Left lung (tissue), 10 donors: ENCODE data around the gene RALBP1. TPM values are rescaled to one million over a fixed set of nuclear protein-coding genes. Genes with fewer than 3 reads are reported as not detected.

Experiments used
- ATAC-seq: fragments of 200-7000 bp; cut with Tn5 transposase; one replicate; pipeline ENCODE4 v1.9.1; 2020; ENCODE audit warnings: moderate library complexity
- DNase-seq, 4 donors: peaks; one replicate each; pipeline ENCODE4 v3.0.0-alpha.2; 2013 to 2020
- H3K27ac ChIP-seq, 2 donors: fragments of 200-600 bp; sonication (generic) in 1 of 2; one replicate each; pipeline versions ENCODE4 v1.5.0 to v1.8.0; 2020 to 2021
- H3K27me3 ChIP-seq, 2 donors: fragments of 200-600 bp; sonication (generic) in 1 of 2; one replicate each; pipeline versions ENCODE4 v1.5.0 to v1.8.0; 2020 to 2021
- H3K36me3 ChIP-seq, 2 donors: fragments of 200-600 bp; sonication (generic) in 1 of 2; one replicate each; pipeline versions ENCODE4 v1.5.0 to v1.8.0; 2020 to 2021
- H3K4me1 ChIP-seq, 2 donors: fragments of 200-600 bp; one replicate each; pipeline ENCODE4 v1.8.0; 2021
- H3K4me3 ChIP-seq, 2 donors: fragments of 200-600 bp; sonication (generic) in 1 of 2; one replicate each; pipeline versions ENCODE4 v1.5.0 to v1.8.0; 2020 to 2021; ENCODE audit warnings: mild to moderate bottlenecking in 1 of 2
- H3K9me3 ChIP-seq, 2 donors: fragments of 200-600 bp; sonication (generic) in 1 of 2; one replicate each; pipeline versions ENCODE4 v1.5.0 to v1.8.0; 2020 to 2021
- CTCF ChIP-seq, 2 donors: fragments of 200-600 bp; sonication (generic) in 1 of 2; IDR thresholded peaks; one replicate each; pipeline versions ENCODE4 v1.5.0 to v1.8.0; 2021; ENCODE audit warnings: antibody characterized with exemption in 2 of 2
- intact Hi-C, 2 donors: fragments of 100-400 bp; cut with DNase I; formaldehyde crosslinking; loops; one replicate each; pipeline versions ENCODE4 v1.11.2 to v1.14.2; 2022
- polyA plus RNA-seq, 6 donors: library from polyadenylated mRNA; unstranded; fragments of 120-200 nt; gene quantifications; one replicate each; pipeline ENCODE4 v1.2.1, GENCODE V29; 2013; ENCODE audit not compliant: insufficient read length in 6 of 6
- total RNA-seq, 2 donors: library from RNA; stranded (reverse); fragmentation: NEBNext Ultra II Directional; extraction: Animal tissue kit (Norgen Biotek cat#: 25700); gene quantifications; one replicate each; pipeline ENCODE4 v1.2.1, GENCODE V29; 2021
- donor health status: DM: no; HTN: yes; CAD: no.
- donor health status: DM: no; HTN: no; CAD: no.

The RALBP1 gene
- total and polyA plus RNA-seq, 8 donors = 46.5 to 53.0 (median 49.9) TPM

- Histone ChIP-seq H3K9me3 (no peaks in the 10 kb centered on the region), H3K4me3 (no peak overlapping the region), H3K27ac (no peak overlapping the region), H3K36me3 (no peaks in the 10 kb centered on the region), H3K27me3 (no peaks in the 10 kb centered on the region), H3K4me1 (peaks cover 0 to 20% of the 10 kb centered on the region in 2 donors)
- DNase-seq (no peak), ATAC-seq (no peak)
- no peak for TF ChIP-seq CTCF (IDR thresholded peaks at IDR 0.05)
- intact Hi-C loops = no loop called here
These were observed 20.2 kb downstream of the RALBP1 start for GRCh38 chr18:9495465-9495864.

- DNase-seq (no peak), ATAC-seq (no peak)
- Histone ChIP-seq H3K27me3 (no peaks in the 10 kb centered on the region), H3K27ac (no peak overlapping the region), H3K4me1 (peaks cover 0 to 20% of the 10 kb centered on the region in 2 donors), H3K4me3 (no peak overlapping the region), H3K9me3 (no peaks in the 10 kb centered on the region), H3K36me3 (no peaks in the 10 kb centered on the region)
- TF ChIP-seq CTCF (IDR thresholded peaks at IDR 0.05) = no peak
- intact Hi-C loops = no loop called here
These were observed 20.8 kb downstream of the RALBP1 start for GRCh38 chr18:9495916-9496705.

GRCh38 chr18:9506046-9506792 lies 30.9 kb downstream of the RALBP1 start:
- no peak for DNase-seq
- TF ChIP-seq CTCF (IDR thresholded peaks at IDR 0.05) = no peak
- no peaks in the 10 kb centered on the region for H3K36me3 ChIP-seq
- no peak overlapping the region for H3K4me3 ChIP-seq
- H3K9me3 ChIP-seq = peaks cover 0 to 13% of the 10 kb centered on the region in 2 donors
- no peaks in the 10 kb centered on the region for H3K27me3 ChIP-seq
- peaks cover 0 to 3% of the 10 kb centered on the region in 2 donors for H3K4me1 ChIP-seq
- ATAC-seq = peak; percentile 23
- intact Hi-C loops = no loop called here
- no peak overlapping the region for H3K27ac ChIP-seq

- Histone ChIP-seq H3K4me1 (peaks cover 0 to 3% of the 10 kb centered on the region in 2 donors), H3K27ac (no peak overlapping the region), H3K27me3 (no peaks in the 10 kb centered on the region), H3K9me3 (peaks cover 0 to 10% of the 10 kb centered on the region in 2 donors), H3K36me3 (no peaks in the 10 kb centered on the region), H3K4me3 (no peak overlapping the region)
- TF ChIP-seq CTCF (IDR thresholded peaks at IDR 0.05) = no peak
- DNase-seq (no peak), ATAC-seq (no peak)
- intact Hi-C loops = no loop called here
These were observed 32.3 kb downstream of the RALBP1 start for GRCh38 chr18:9507565-9508088.

- TF ChIP-seq CTCF (IDR thresholded peaks at IDR 0.05) = no peak
- H3K9me3 ChIP-seq = peaks cover 0 to 3% of the 10 kb centered on the region in 2 donors
- H3K27ac ChIP-seq = no peak overlapping the region
- H3K4me3 ChIP-seq = no peak overlapping the region
- H3K4me1 ChIP-seq = peaks cover 0 to 3% of the 10 kb centered on the region in 2 donors
- intact Hi-C loops = no loop called here
- DNase-seq (no peak), ATAC-seq (no peak)
- peaks cover 0 to 4% of the 10 kb centered on the region in 2 donors for H3K36me3 ChIP-seq
- no peaks in the 10 kb centered on the region for H3K27me3 ChIP-seq
These were observed 33.2 kb downstream of the RALBP1 start for GRCh38 chr18:9508446-9509025.
